ENCODE data around the gene CCL22.
"Not testable (repeated sequence)": the region's sequence is repeated elsewhere in the genome, so short reads cannot be mapped to it uniquely, and the experiment has no call there.

Gene CCL22

DNA sequence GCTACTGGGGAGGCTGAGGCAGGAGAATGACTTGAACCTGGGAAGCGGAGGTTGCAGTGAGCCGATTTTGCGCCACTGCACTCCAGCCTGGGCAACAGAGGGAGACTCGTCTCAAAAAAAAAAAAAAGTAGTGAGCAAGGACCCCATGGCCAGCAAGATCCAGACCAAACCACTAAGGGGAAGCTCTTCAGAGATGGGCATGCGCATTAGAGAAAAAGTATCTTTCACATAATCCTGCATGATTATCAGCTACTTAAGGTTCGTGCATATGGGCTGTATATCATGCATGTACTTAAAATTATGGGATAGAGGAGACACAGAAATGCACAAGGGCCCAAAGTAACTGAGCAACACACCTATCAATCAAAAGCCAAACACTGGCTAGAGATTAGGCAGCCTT lies 10.7 kb upstream of the CCL22 start:
- no peak for DNase-seq (ENCODE audit: low spot score)

DNA sequence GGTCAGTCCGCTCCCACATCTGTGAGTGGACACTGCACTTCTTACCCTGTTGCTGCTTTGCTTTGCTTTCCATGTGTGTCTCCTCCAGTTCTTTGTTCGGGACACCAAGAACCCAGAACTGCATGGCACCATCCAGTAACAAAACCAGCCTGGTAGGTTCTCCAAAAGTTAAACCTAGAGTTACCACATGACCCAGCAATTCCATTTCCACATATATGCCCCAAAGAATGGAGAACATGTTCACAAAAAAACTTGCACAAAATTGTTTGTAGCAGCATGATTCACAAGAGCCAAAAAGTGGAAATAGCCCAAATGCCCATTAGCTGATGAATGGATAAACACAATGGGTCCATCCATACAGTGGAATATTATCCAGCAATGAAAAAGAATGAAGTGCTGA lies 10.3 kb upstream of the CCL22 start:
- no peak for DNase-seq (ENCODE audit: low spot score)

DNA sequence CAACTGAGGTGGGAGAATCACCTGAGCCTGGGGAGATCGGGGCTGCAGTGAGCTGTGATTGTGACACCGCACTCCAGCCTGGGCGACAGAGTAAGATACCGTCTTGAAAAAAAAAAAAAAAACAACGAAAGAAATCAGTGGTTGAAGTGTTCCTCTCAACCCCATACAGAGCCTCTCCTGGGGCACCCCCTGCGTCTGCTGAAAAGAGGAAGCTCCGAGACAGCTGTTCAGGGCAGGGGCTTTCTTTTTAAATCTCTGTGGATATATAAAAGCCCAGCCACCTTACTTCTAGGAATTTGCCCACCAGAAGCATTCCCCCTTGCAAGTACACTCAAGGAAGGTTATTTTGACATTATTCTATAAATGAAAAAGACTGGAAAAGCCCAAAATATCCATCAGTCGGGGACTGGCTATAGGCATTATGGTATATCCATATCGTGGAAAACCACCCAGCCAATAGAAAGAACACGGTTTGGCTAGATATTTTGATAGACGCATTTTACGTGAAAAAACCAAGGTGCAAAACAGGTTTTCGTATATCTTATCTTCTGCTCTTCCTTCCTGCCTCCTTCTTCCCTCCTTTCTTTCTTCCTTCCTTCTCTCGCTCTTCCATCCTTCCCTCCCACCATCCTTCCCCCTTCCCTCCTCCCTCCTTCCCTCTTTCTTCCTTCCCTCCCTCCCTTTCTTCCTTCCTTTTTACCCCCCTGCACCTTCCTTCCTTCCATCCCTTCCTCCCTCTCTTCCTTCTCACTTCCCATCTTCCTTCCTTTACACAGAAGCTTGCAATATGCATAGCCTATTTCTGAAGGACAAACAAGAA lies 9.2 kb upstream of the CCL22 start:
- DNase-seq (ENCODE audit: low spot score): no peak

DNA sequence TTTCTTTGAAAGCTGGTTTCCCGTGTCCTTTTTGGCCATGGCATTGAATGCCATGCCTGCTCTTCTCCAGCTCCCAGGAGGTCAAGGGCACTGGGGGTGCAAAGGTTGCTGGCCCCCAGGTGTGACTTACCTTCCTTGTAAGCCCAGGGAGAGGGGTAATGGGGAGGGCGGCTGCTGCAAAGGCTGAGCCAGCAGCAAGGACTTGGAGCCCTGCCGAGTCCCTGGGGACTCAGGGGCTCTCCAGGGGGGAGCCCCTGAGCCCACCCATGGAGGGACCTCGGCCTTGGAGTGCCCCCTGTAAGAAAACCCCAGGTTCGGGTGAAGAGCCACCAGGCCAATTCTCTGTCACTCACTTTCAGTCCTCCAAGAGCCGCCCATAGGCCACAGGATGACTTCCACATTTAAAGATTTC lies 5.9 kb upstream of the CCL22 start:
- DNase-seq (ENCODE audit: low spot score): no peak

DNA sequence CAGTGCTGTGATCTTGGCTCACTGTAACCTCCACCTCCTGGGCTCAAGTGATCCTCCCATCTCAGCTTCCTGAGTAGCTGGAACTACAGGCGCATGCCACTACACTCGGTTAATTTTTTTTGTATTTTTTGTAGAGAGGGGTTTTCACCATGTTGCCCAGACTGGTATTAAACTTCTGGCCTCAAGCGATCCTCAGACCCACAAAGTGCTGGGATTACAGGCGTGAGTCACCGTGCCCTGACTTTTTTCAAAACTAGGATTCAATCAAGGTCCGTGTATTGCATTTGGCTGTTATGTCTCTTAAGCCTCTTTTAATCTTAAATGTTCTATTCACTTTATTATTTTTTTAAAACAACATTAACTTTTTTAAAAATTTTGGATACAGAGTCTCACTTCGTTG lies 4.3 kb upstream of the CCL22 start:
- no peak for DNase-seq (ENCODE audit: low spot score)

DNA sequence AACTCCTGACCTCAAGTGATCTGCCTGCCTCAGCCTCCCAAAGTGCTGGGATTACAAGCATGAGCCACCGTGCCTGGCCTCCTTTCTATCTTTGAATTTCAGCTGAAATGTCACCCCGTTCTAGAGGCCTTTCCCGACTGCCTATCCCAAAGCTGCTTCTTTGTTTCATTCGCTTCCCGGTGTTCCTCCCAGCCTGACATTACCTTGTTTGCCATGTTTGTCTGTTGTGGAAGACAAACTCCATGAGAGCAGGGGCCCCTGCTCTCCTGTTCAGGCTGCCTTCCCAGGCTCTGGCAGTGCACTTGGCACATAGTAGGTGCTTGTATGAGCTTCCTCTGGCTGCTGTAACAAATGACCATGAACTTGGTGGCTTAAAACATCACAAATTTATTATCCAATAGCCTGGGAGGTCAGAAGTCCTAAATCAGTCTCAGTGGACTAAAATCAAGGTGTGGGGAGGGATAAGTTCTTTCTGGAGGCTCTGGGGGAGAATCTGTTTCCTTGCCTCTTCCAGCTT lies 2.6 kb upstream of the CCL22 start:
- DNase-seq (ENCODE audit: low spot score): no peak

DNA sequence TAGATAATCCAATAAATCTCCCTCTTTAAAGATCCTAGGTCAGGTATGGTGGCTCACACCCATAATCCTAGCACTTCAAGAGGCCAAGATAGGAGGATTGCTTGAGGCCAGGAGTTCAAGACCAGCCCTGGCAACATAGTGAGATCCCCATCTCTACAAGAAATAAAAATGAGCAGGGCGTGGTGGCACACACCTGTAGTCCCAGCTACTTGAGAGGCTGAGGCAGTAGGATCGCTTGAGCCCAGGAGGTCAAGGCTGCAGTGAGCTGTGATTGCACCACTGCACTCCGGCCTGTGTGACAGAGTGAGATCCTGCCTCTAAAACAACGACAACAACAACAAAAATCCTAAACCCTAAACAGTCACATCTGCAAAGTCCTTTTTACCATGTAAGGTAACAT lies 2.0 kb upstream of the CCL22 start:
- no peak for DNase-seq (ENCODE audit: low spot score)

DNA sequence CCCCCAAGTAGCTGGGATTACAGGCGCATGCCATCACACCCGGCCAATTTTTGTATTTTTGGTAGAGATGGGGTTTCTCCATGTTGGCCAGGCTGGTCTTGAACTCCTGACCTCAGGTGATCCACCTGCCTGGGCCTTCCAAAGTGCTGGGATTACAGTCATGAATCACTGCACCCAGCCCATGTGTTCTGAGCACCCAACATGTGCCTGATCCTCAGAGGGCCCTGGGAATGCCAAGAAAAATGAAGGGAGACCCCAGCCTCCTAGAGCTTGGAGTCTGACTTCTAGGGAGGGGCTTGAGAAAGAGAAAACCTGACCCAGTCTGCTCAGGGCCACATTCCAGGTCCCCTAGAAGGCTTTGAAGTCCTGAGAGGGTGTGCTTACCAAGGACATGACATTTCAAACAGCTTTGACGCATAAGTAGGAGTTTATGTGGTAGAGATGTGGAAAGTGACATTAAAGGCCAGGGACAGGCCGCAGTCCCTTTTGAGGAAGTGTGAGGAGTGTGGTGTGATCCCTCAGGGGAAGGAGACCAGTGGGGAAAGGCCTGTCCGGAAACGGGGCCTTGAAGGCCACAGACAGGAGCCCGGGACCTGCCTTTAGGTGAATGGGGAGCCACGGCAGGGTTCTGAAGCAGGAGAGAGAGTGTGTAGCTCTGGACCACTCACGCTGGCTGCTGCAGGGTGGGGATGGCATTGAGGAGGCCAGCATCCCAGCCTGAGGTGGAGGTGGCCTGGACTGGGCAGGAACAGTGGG lies 1.1 kb upstream of the CCL22 start:
- no peak for DNase-seq (ENCODE audit: low spot score)

DNA sequence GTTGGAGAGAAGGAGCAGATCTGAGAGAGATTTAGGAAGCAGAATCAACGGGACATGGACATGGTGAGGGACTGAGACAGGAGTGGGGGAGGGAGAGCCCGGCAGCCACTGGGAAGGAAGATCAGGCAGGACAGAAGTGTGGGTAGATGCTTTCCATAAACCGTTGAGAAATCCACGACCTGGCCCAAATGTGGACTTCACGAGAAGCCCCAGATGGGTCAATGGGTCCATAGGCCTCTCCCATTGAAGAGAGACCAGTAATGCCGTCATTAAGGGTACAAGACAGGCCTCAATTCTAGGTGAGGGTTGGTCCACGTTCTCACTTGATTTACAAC lies 530 bp upstream of the CCL22 start:
- DNase-seq (ENCODE audit: low spot score): no peak

DNA sequence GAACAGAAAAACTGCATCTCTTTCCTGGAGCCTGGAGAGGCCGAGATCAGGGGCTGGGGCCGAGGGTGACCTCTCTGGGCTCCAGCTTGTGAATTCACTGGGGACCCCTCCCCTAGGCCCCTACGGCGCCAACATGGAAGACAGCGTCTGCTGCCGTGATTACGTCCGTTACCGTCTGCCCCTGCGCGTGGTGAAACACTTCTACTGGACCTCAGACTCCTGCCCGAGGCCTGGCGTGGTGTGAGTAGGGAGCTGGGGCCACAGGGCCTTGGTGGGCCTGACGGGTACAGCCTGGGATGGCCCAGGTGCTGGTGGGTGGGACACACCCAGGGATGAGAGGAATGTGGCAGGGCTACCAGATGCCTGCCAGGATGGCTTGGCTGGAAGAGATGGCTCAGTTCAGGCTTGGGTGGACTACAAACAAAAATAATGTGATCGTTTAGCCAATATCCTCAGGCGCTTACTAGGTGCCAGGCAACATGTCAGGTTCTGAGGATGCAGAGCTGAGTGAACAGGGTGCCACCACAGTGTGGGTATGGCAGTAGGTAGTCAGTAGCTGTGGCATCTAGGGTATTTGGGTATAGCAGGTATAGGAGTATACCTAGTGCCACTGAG lies 1.8 kb downstream of the CCL22 start:
- no peak for DNase-seq (ENCODE audit: low spot score)

DNA sequence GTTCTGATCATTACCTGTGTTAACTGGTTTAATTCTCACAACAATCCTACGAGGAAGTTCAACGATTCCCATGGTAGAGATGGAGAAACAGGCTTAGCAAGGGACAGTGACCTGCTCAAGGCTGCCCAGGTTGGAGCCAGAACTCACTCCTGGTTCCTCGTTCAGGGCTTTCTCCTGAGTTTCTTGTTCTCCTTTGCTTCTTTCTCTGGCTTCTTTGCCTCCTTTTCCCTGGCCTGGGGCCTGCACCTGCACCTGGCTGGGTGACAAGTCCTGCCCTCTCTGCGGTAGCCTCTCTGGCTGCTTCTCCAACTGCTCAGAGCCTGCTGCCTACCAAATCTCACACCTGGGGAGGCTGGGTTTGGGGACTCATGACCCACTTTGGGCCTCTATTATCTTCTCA lies 2.8 kb downstream of the CCL22 start:
- DNase-seq (ENCODE audit: low spot score): no peak

DNA sequence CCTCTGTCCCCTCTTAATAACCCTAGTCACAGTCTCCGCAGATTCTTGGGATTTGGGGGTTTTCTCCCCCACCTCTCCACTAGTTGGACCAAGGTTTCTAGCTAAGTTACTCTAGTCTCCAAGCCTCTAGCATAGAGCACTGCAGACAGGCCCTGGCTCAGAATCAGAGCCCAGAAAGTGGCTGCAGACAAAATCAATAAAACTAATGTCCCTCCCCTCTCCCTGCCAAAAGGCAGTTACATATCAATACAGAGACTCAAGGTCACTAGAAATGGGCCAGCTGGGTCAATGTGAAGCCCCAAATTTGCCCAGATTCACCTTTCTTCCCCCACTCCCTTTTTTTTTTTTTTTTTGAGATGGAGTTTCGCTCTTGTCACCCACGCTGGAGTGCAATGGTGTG lies 5.6 kb downstream of the CCL22 start:
- DNase-seq (ENCODE audit: low spot score): no peak

DNA sequence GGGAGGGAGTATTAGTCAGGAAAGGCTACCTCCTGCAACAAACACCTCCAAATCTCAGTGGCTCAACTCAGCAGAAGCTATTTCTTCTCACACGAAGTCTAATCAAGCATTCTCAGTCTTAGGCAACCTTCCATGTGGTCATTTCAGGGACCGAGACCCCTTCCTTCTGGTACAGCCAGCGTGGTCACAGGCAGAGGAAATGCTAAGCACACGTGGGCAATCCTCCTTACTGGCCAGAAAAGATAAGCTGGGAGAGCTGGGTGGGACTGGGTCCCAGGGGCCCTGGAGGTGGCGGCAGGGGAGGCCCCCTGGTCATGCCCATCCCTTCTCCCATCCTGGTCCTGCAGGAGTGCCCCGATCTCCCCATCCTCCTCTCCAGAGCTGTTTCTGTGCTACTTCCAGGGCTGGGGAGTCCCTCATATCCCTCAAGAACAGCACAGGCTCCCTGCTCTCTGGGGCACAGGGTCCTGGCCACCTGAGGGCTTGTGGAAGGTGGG lies 8.0 kb downstream of the CCL22 start:
- DNase-seq (ENCODE audit: low spot score): no peak

DNA sequence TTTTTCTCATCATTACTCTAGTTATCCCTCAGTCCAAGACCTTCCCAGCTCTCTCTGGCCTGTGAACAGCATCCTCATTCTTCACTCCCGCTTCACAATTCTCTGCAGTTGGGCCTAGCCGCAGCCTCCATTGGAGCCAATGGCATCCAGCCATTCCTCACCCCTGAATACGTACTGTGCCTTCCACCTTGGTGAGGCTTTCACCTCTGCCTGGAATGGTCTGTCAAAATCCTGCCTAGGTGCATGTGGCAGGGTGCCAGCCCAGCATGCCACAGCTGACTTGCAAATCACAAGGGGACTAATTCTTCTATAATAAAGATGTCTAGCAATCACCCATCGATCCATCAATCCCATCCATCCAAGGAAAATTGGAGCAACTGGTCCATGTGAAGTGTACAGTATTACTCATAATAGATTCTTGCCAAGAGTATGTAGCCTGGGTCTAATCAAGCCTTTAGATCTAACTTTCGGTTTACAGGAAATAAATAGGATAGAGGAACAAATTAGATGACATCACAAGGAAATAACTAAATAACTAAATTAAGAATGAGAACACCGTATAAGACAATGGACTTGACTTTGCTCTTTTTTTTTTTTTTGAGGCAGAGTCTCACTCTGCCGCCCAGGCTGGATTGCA lies 8.7 kb downstream of the CCL22 start:
- DNase-seq (ENCODE audit: low spot score): no peak

DNA sequence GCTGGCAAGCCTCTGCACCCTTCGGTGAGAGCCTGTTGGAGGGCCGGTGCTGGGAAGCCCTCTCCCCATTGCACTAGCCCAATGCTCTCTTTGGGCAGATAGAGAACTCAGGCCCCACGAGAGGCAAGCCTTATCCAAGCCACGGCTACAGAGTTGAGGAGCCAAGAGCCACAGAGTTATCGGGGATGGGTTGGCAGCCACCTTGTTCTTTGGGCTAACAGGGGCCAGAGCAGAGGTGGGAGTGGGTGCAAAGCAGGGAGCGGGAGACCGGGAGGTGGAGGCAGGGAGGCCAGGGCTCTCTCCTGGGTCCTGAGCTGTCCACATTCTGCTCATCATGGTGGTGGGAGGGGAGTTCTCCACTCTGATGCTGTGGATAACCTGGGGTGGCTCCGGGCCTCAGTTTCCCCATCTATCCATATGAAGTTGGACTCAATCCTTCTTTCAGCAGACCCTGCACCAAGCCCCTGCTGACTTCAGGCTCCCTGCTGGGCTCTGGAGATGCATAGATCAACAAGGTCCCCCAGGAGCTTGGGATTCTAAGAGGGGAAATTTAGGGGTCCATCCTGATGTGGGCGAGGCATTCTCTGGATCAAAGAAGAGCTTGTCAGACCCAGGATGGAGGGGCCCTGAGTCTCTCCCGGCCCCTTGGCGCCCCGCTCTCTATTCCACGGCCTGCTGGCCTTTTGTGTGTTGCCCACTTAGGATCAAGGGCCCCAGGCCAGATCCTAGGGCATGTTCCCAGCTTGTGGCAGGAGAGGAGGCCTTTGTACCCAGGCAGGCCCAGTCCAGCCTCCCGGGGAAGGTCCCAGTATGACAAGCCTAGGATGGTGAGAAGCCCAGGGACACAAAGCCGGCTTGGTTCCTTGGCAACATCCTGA lies 13.2 kb downstream of the CCL22 start:
- DNase-seq (ENCODE audit: low spot score): no peak

DNA sequence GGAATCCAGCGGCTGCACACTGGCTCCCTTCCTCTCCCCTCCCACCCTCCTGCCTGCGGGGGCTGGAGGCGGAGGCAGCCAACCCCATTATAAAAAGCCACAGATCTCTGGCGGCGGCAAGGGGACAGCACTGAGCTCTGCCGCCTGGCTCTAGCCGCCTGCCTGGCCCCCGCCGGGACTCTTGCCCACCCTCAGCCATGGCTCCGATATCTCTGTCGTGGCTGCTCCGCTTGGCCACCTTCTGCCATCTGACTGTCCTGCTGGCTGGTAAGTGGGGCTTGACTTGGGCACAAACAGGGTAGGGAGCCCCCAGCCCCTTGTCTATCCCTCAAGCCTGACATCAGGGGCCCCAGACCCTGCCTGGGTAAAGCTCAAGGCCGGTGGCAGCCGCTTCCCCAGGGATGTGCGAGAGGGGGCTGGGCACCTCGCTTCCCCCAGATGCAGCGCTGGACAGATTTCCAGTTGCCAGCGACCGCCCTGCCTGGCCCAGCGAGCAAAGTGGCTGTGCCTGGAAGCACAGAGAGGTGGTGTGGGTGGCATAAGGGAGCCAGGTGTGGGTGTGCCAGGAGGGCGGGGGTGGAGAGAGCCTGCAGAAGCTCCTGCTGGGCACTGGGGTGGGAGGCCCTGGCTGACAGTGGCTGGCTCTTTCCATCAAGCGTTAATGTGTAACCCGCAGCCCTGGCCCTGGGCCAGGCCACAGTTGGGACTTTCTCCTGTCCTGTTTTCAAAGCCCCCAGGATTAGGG lies 14.0 kb downstream of the CCL22 start, which contains the start of gene CX3CL1:
CX3CL1 (plus strand) TSS at position 119 of the 745 bp plus-strand sequence; CDS start at position 198, 79 bp downstream.
- no peak for DNase-seq (ENCODE audit: low spot score)

DNA sequence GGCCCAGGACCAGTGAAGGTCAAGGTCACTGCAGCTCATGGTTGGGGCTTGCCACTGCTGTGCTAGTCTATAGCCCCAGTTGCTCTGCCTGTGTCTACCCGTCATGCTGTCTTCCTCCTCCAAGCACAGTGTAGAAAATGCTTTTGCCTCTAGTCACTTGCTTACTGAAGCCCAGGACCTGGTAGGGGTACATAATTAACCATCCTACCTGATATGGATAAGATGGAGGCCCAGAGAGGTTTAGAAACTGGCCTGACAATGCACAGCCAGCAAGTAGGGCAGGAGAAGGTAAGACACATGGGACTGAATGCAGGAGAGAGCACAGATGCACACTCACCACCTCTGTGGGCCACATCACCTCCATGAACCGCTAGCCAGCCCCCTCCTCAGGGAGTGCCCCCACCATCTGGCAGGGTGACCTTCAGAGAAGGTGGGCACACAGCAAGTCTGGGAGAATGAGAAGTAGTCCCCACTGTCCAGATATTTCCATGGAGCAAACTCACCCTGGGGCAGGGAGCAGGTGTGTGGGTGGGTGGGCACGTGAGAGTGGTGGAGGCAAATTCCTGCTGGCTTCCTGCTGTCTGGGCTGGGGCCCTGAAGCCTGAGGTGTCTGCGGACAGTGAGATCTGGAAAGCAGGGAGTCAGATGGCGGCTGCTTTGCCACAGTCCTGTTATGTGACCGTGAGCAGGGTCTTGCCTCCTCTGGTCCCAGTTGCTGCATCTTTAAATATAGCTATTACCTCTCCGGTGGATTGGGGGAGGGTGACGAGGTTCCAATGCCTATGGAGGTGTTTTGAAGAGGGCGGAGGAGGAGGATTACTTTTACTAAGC lies 14.7 kb downstream of the CCL22 start:
- no peak for DNase-seq (ENCODE audit: low spot score)

DNA sequence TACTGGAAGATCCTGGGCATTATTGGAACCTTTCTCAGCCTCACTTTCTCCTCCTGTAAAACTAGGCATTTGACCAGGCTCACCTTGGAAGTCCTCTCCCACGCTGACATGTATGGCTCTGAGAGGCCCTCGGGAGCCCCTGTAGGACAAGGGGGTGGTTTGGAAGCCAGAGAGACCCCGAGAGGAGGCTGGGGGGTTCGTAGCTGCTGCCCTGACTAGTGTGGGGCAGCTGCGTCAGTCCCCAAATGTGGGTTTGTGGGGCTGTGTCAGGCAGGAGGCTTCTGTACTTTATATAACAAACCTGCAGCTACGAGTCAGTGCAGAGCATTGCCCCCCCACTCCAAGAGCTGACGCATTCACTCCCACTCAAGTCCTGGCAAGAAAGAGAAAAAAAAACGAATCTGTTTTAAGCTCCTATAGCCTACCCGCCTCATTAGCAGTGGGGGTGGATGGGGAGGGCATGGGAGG lies 15.5 kb downstream of the CCL22 start:
- DNase-seq (ENCODE audit: low spot score): peak; percentile 27

DNA sequence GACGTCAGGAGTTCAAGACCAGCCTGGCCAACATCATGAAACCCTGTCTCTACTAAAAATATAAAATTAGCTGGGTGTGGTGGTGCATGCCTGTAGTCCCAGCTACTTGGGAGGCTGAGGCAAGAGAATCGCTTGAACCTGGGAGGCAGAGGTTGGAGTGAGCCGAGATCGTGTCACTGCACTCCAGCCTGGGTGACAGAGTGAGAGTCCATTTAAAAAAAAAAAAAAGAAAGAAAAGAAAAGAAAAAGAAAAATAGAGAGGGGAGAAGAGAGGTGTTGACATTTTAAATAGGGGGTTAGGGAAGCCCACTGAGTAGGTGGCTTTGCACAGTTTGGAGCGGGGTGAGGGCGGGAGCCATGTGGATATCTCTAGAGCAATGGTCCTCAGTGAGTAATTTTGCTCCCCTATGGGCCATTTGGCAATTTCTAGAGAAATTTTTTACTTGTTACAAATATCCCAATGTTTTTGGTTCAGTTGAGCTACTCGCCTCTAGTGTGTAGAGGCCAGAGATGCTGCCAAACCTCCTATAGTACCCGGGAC lies 16.4 kb downstream of the CCL22 start:
- DNase-seq (ENCODE audit: low spot score): not testable (repeated sequence)

Measured in RKO (cell line).